Measurements from ENCODE around the gene PANK2.
"Not testable (repeated sequence)": the region's sequence is repeated elsewhere in the genome, so short reads cannot be mapped to it uniquely, and the experiment has no call there.

PANK2 gene

DNA sequence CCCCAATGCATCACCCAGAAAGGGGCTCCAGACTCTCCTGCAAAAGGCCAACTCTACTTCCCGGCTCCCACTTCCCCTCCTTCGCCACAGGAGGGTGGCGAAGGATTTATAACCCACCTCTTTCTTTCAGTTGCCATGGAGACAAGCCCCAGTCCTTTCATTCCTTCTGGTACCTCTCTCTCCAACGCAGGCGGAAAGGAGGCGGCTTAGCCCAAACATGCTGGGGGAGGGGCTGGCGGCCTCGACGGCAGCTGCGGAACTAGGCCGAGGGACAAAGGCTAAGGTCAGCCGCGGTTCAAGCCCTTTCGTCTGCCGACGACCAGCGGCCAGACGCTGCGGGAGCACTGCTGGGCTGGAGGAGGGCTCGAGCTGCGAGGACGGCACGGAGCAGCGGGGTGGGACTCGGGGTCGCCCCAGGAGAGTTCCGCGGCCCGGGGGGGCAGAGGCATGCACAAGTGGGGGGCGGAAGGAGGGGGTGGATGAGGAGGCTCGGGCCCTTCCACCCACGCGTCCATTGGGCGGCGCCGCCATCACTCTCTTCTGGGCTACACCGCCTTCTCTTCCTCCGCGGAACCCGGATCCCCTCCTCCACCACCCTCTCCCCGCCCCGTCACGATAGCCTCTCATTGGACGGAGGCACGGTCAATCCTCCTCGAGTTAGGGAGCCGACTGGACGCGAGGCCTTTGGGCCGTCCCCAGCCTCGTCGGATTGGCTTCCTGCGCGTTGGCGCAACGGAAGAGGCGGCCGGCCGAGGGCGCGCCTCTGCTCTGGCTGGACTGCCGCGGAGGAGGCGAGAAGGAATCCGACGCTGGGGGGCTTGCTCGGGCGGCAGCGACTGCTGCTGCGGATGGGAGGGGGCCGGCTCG is at the start of gene PANK2:
PANK2 (plus strand) TSS at position 766 of the 867 bp plus-strand sequence.
- peak; percentile 100 for DNase-seq (ENCODE audit: low spot score)
- POLR2A ChIA-PET (ENCODE audit: low non-redundant PET): no interaction called here
- H3K27ac ChIP-seq: peak within 1 kb of the TSS; percentile 91
- CTCF ChIA-PET: interaction anchor here (0.6 to 0.7 kb wide), 4 partner anchors 9 to 1299 kb away, joined by 3 to 6 read pairs (median 3); no protein-coding TSS in a partner anchor
- TF ChIP-seq, protein P1, sequence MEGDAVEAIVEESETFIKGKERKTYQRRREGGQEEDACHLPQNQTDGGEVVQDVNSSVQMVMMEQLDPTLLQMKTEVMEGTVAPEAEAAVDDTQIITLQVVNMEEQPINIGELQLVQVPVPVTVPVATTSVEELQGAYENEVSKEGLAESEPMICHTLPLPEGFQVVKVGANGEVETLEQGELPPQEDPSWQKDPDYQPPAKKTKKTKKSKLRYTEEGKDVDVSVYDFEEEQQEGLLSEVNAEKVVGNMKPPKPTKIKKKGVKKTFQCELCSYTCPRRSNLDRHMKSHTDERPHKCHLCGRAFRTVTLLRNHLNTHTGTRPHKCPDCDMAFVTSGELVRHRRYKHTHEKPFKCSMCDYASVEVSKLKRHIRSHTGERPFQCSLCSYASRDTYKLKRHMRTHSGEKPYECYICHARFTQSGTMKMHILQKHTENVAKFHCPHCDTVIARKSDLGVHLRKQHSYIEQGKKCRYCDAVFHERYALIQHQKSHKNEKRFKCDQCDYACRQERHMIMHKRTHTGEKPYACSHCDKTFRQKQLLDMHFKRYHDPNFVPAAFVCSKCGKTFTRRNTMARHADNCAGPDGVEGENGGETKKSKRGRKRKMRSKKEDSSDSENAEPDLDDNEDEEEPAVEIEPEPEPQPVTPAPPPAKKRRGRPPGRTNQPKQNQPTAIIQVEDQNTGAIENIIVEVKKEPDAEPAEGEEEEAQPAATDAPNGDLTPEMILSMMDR (conservative IDR thresholded peaks at IDR 0.05; ENCODE audit: low read depth): peak; percentile 50

DNA sequence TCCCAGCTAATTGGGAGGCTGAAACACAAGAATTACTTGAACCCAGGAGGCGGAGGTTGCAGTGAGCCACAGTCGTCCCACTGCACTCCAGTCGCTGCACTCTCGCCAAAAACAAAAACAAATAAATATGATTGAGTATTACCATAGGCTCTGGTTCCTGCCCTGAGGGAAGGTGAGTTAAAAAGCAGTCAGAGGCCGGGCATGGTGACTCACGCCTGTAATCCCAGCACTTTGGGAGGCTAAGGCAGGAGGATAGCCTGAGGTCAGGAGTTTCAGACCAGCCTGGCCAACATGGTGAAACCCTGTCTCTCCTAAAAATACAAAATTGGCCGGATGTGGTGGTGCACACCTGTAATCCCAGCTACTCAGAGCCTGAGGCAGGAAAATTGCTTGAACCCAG is 49.0 kb upstream of the PANK2 start:
- H3K27ac ChIP-seq; DNase-seq (ENCODE audit: low spot score); POLR2A ChIA-PET (ENCODE audit: low non-redundant PET): not testable (repeated sequence)
- CTCF ChIA-PET: interaction anchor here (1.0 kb wide), 1 partner anchor 129 kb away, joined by 3 read pairs; no protein-coding TSS in a partner anchor

- no peak for DNase-seq (ENCODE audit: low spot score)
- TF ChIP-seq, protein P1 (conservative IDR thresholded peaks at IDR 0.05; ENCODE audit: low read depth): no peak
- POLR2A ChIA-PET (ENCODE audit: low non-redundant PET): interaction anchor here (0.6 kb wide), 1 partner anchor 573 kb away, joined by 3 read pairs; no protein-coding TSS in a partner anchor
- CTCF ChIA-PET: interaction anchor here (0.6 kb wide), 1 partner anchor 40 kb away, joined by 3 read pairs; no protein-coding TSS in a partner anchor
- peak overlapping the region; percentile 17; the same call in 1 of the 2 replicates for H3K27ac ChIP-seq
Measured at GRCh38 chr20:3842348-3842930, 46.7 kb upstream of the PANK2 start.

GRCh38 chr20:3843490-3843889 is 45.7 kb upstream of the PANK2 start:
- peak; percentile 81 for DNase-seq (ENCODE audit: low spot score)
- ChIA-PET POLR2A (ENCODE audit: low non-redundant PET) (no interaction called here), CTCF (interaction anchor here (0.8 kb wide), 1 partner anchor 17 kb away, joined by 3 read pairs; no protein-coding TSS in a partner anchor)
- peak overlapping the region; percentile 76 for H3K27ac ChIP-seq
- TF ChIP-seq, protein P1 (conservative IDR thresholded peaks at IDR 0.05; ENCODE audit: low read depth): no peak

GRCh38 chr20:3843990-3844619 is 45.1 kb upstream of the PANK2 start:
- DNase-seq (ENCODE audit: low spot score); CTCF ChIA-PET; POLR2A ChIA-PET (ENCODE audit: low non-redundant PET): not testable (repeated sequence)
- H3K27ac ChIP-seq: peak overlapping the region; percentile 76

DNA sequence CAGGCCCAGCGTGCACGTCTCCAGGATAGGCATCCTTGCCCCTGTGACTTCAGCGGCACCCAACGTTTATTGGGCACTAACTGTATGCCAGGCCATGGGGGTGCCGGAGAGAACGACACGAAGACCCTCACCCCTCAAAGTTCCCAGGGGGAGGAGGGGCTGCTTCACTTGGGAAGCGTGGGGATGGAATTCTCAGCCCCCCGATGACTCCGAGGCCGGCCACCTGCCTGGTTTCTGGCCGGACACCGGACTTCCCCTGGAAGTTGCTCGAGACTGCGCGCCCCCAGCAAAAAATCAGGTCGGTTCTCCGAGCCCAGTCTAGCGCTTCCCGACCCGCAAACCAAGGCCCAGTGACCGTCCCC is 42.8 kb upstream of the PANK2 start:
- CTCF ChIA-PET: no interaction called here
- no peak for DNase-seq (ENCODE audit: low spot score)

More for the DNA sequence above, 42.8 kb upstream of the PANK2 start:
- TF ChIP-seq, protein P1 (conservative IDR thresholded peaks at IDR 0.05; ENCODE audit: low read depth): no peak
- POLR2A ChIA-PET (ENCODE audit: low non-redundant PET): no interaction called here
- peak overlapping the region; percentile 87 for H3K27ac ChIP-seq

Data from RWPE1 (cell line).